H9 (cell line): ENCODE data around the gene MLIP. TPM values are rescaled to one million over a fixed set of nuclear protein-coding genes. Genes with fewer than 3 reads are reported as not detected.

Experiments used
- DNase-seq: peaks from one replicate; pipeline ENCODE4 v3.0.0-alpha.2; 2017
- H2AFZ ChIP-seq: one replicate; pipeline ENCODE4 v1.6.1; 2013; ENCODE audit warnings: mild to moderate bottlenecking, low read length, control low read depth, moderate library complexity
- H2AK5ac ChIP-seq: 2 replicates; pipeline ENCODE4 v1.6.1; 2013; ENCODE audit warnings: low read length, control low read depth, mixed read lengths; ENCODE audit not compliant: insufficient read length
- H2BK120ac ChIP-seq: one replicate; pipeline ENCODE4 v1.6.1; 2013; ENCODE audit warnings: low read depth, mild to moderate bottlenecking, low read length, control low read depth, inconsistent platforms; ENCODE audit not compliant: poor library complexity, severe bottlenecking
- H2BK12ac ChIP-seq: 2 replicates; pipeline ENCODE4 v1.6.1; 2013; ENCODE audit warnings: low read length, control low read depth, mixed read lengths, low read depth; ENCODE audit not compliant: insufficient read length
- H2BK15ac ChIP-seq: 2 replicates; pipeline ENCODE4 v1.6.1; 2013; ENCODE audit warnings: low read depth, low read length, control low read depth
- H2BK20ac ChIP-seq: one replicate; pipeline ENCODE4 v1.6.1; 2013; ENCODE audit warnings: low read depth, mild to moderate bottlenecking, low read length, control low read depth, inconsistent platforms; ENCODE audit not compliant: poor library complexity, severe bottlenecking
- H2BK5ac ChIP-seq: 2 replicates; pipeline ENCODE4 v1.6.1; 2013; ENCODE audit warnings: low read length, control low read depth, mixed read lengths; ENCODE audit not compliant: insufficient read length
- H3K14ac ChIP-seq: 2 replicates; pipeline ENCODE4 v1.6.1; 2013; ENCODE audit warnings: low read length, control low read depth; ENCODE audit not compliant: insufficient read depth
- H3K18ac ChIP-seq: 2 replicates; pipeline ENCODE4 v1.6.1; 2013; ENCODE audit warnings: low read depth, mild to moderate bottlenecking, mixed read lengths, low read length, control low read depth; ENCODE audit not compliant: insufficient read length
- H3K23ac ChIP-seq: 2 replicates; pipeline ENCODE4 v1.6.1; 2013; ENCODE audit warnings: low read length, control low read depth, mixed read lengths, low read depth; ENCODE audit not compliant: insufficient read length
- H3K23me2 ChIP-seq: 2 replicates; pipeline ENCODE4 v1.6.1; 2013; ENCODE audit warnings: low read depth, mild to moderate bottlenecking, mixed read lengths, low read length, control low read depth; ENCODE audit not compliant: insufficient read length, poor library complexity, severe bottlenecking
- H3K27ac ChIP-seq: 2 replicates; pipeline ENCODE4 v1.5.1; 2013; ENCODE audit warnings: low read length, control low read depth, mixed read lengths, low read depth; ENCODE audit not compliant: insufficient read length
- H3K27me3 ChIP-seq: 2 replicates; pipeline ENCODE4 v1.6.1; 2013; ENCODE audit warnings: low read length, control low read depth, inconsistent platforms; ENCODE audit not compliant: insufficient read depth
- H3K4ac ChIP-seq: 2 replicates; pipeline ENCODE4 v1.6.1; 2013; ENCODE audit warnings: low read depth, mild to moderate bottlenecking, control low read depth, inconsistent platforms, low read length, moderate library complexity
- H3K4me1 ChIP-seq: 2 replicates; pipeline ENCODE4 v1.6.1; 2013; ENCODE audit warnings: low read length, control low read depth, inconsistent platforms; ENCODE audit not compliant: insufficient read depth
- H3K4me2 ChIP-seq: 2 replicates; pipeline ENCODE4 v1.6.1; 2013; ENCODE audit warnings: low read length, control low read depth, mixed read lengths; ENCODE audit not compliant: insufficient read length, insufficient read depth
- H3K56ac ChIP-seq: 2 replicates; pipeline ENCODE4 v1.6.1; 2013; ENCODE audit warnings: low read depth, mild to moderate bottlenecking, mixed read lengths, low read length, control low read depth; ENCODE audit not compliant: insufficient read length
- H3K79me1 ChIP-seq: 2 replicates; pipeline ENCODE4 v1.6.1; 2013; ENCODE audit warnings: low read depth, mild to moderate bottlenecking, moderate library complexity, low read length, control low read depth, inconsistent platforms; ENCODE audit not compliant: insufficient read depth, poor library complexity, severe bottlenecking
- H3K79me2 ChIP-seq: 2 replicates; pipeline ENCODE4 v1.6.1; 2013; ENCODE audit warnings: low read length, control low read depth, inconsistent platforms; ENCODE audit not compliant: insufficient read depth
- H3K9ac ChIP-seq: 2 replicates; pipeline ENCODE4 v1.6.1; 2013; ENCODE audit warnings: low read length, control low read depth, mixed read lengths; ENCODE audit not compliant: insufficient read length; ENCODE audit errors: extremely low read depth
- H3K9me3 ChIP-seq: one replicate; pipeline ENCODE4 v1.6.1; 2013; ENCODE audit warnings: low read depth, low read length, inconsistent platforms; ENCODE audit not compliant: control insufficient read depth
- H3T11ph ChIP-seq: one replicate; pipeline ENCODE4 v1.6.1; 2013; ENCODE audit warnings: mild to moderate bottlenecking, low read length, control low read depth, inconsistent platforms
- H4K20me1 ChIP-seq: one replicate; pipeline ENCODE4 v1.6.1; 2013; ENCODE audit not compliant: control insufficient read depth, insufficient read length, insufficient read depth
- H4K5ac ChIP-seq: 2 replicates; pipeline ENCODE4 v1.6.1; 2013; ENCODE audit warnings: low read depth, mild to moderate bottlenecking, mixed read lengths, low read length, control low read depth; ENCODE audit not compliant: insufficient read length
- H4K8ac ChIP-seq: replicated peaks from 2 replicates; pipeline ENCODE4 v1.6.1; 2013; ENCODE audit warnings: low read length, control low read depth, mixed read lengths, low read depth; ENCODE audit not compliant: insufficient read length
- H4K91ac ChIP-seq: 2 replicates; pipeline ENCODE4 v1.6.1; 2013; ENCODE audit warnings: low read depth, mild to moderate bottlenecking, moderate library complexity, mixed read lengths, low read length, control low read depth; ENCODE audit not compliant: insufficient read length
- H3K27ac Mint-ChIP-seq, 3 experiments: 2 replicates in 2 of 3; 3 replicates in 1 of 3; pipeline ENCODE4 v1.8.0; 2020 to 2021; ENCODE audit warnings: mixed read lengths in 3 of 3, mild to moderate bottlenecking in 1 of 3, moderate library complexity in 1 of 3
- H3K27me3 Mint-ChIP-seq: 2 replicates; pipeline ENCODE4 v1.8.0; 2021; ENCODE audit warnings: low read depth, mild to moderate bottlenecking, moderate library complexity, mixed read lengths
- H3K36me3 Mint-ChIP-seq, 3 experiments: 2 replicates in 2 of 3; 3 replicates in 1 of 3; pipeline ENCODE4 v1.8.0; 2020 to 2021; ENCODE audit warnings: low read depth in 3 of 3, mixed read lengths in 3 of 3; ENCODE audit not compliant: insufficient read depth in 1 of 3
- H3K4me1 Mint-ChIP-seq, 2 experiments: 2 replicates each; pipeline ENCODE4 v1.8.0; 2020; ENCODE audit warnings: mixed read lengths in 2 of 2
- H3K4me3 Mint-ChIP-seq, 2 experiments: 2 replicates in 1 of 2; 3 replicates in 1 of 2; pipeline ENCODE4 v1.8.0; 2020 to 2021; ENCODE audit warnings: mild to moderate bottlenecking in 2 of 2, mixed read lengths in 2 of 2, moderate library complexity in 1 of 2
- H3K9me3 Mint-ChIP-seq, 2 experiments: 2 replicates in 1 of 2; 3 replicates in 1 of 2; pipeline ENCODE4 v1.8.0; 2020; ENCODE audit warnings: mild to moderate bottlenecking in 2 of 2, mixed read lengths in 2 of 2, moderate library complexity in 1 of 2
- WGBS: extraction: QIAGEN DNeasy Blood & Tissue Kit; methylation state at CpG from one replicate; pipeline ENCODE4 v1.1.7; 2013; ENCODE audit warnings: missing lambda C conversion rate, low lambda C conversion rate, mixed read lengths; ENCODE audit not compliant: insufficient read length; ENCODE audit errors: extremely low coverage; 5-methylcytosine and 5-hydroxymethylcytosine counted together
- total RNA-seq: library from RNA; stranded (reverse); gene quantifications from 2 replicates; pipeline ENCODE4 v1.2.1, GENCODE V29; 2021
- TF ChIP-seq, protein P1 (sequence below): fragments of 200-600 bp; sonication (generic); conservative IDR thresholded peaks from 3 replicates; pipeline ENCODE4 v1.8.0; 2021; ENCODE audit warnings: antibody characterized with exemption, mild to moderate bottlenecking

MLIP gene
- total RNA-seq, 1 experiment from 2014 or later, result not detected

DNA sequence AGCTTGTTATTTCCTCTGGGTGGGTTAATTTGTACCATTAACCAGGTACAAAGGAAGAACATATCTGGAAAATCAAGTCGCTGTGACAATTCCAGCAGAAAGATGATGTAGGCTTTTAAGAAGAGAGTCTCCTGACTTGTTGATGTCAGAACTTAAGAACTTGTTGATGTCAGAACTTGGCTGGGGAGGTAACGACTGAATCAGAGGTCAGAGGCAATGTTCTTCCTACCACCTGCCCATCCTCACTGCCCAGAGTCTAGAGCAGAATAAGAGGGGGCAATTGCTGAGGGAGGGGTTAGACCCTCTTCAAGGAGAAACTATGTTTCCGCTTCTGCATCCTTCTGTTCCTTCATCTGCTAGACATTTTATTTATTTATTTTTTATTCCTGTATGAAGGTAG is 18.9 kb downstream of the MLIP start:
- Histone ChIP-seq H2BK15ac (no peak overlapping the region), H3K9ac (no peak overlapping the region), H3K79me2 (no peaks in the 10 kb centered on the region), H3K79me1 (no peaks in the 10 kb centered on the region), H3K4me1 (no peaks in the 10 kb centered on the region), H4K20me1 (no peaks in the 10 kb centered on the region), H2AK5ac (no peak overlapping the region), H3K23ac (no peak overlapping the region), H2AFZ (no peak overlapping the region), H3K9me3 (no peaks in the 10 kb centered on the region), H2BK20ac (no peak overlapping the region), H2BK120ac (no peak overlapping the region), H2BK5ac (no peak overlapping the region), H4K8ac (no peak overlapping the region), H3K27me3 (no peaks in the 10 kb centered on the region), H2BK12ac (no peak overlapping the region), H4K91ac (no peak overlapping the region), H4K5ac (no peak overlapping the region), H3K4ac (no peak overlapping the region), H3K14ac (no peak overlapping the region), H3K4me2 (no peak overlapping the region), H3K23me2 (no peaks in the 10 kb centered on the region), H3K18ac (no peak overlapping the region), H3T11ph (no peak overlapping the region), H3K56ac (no peak overlapping the region), H3K27ac (no peak overlapping the region)
- Mint-ChIP-seq H3K36me3 (no peaks in the 10 kb centered on the region), H3K9me3 (no peaks in the 10 kb centered on the region), H3K27ac (no peak overlapping the region), H3K4me1 (peaks cover 3 to 6% of the 10 kb centered on the region in 2 experiments; a peak in 3 of 4 replicates), H3K27me3 (no peaks in the 10 kb centered on the region), H3K4me3 (no peak overlapping the region)
- TF ChIP-seq, protein P1, sequence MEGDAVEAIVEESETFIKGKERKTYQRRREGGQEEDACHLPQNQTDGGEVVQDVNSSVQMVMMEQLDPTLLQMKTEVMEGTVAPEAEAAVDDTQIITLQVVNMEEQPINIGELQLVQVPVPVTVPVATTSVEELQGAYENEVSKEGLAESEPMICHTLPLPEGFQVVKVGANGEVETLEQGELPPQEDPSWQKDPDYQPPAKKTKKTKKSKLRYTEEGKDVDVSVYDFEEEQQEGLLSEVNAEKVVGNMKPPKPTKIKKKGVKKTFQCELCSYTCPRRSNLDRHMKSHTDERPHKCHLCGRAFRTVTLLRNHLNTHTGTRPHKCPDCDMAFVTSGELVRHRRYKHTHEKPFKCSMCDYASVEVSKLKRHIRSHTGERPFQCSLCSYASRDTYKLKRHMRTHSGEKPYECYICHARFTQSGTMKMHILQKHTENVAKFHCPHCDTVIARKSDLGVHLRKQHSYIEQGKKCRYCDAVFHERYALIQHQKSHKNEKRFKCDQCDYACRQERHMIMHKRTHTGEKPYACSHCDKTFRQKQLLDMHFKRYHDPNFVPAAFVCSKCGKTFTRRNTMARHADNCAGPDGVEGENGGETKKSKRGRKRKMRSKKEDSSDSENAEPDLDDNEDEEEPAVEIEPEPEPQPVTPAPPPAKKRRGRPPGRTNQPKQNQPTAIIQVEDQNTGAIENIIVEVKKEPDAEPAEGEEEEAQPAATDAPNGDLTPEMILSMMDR, result no peak
- no peak for DNase-seq
- no CpG with 5 or more reads among the region's 3 CpGs for WGBS
